Measurements from ENCODE around the gene BMS1. TPM values are rescaled to one million over a fixed set of nuclear protein-coding genes. Genes with fewer than 3 reads are reported as not detected.

The BMS1 gene
- total and polyA plus RNA-seq, 2 experiments from 2014 or later: 14.5 to 15.8 TPM

GRCh38 chr10:42874713-42875387 is 92.3 kb downstream of the BMS1 start:
- no peak overlapping the region for H3K4me2 ChIP-seq
- no peak overlapping the region for H2AFZ ChIP-seq
- H3K4me3 ChIP-seq: no peak overlapping the region
- no peaks in the 10 kb centered on the region for H3K79me2 ChIP-seq
- no peaks in the 10 kb centered on the region for H3K36me3 ChIP-seq (replicated peaks; ENCODE audit: insufficient read depth, low read depth)
- 89% methylated on average over 15 of the region's 15 CpGs for WGBS (ENCODE audit: low lambda C conversion rate, missing lambda C conversion rate)
- H3K9me3 ChIP-seq (ENCODE audit: low read depth): no peaks in the 10 kb centered on the region
- no peak overlapping the region for H3K27ac ChIP-seq
- TF ChIP-seq CTCF (IDR thresholded peaks at IDR 0.05; ENCODE audit: poor library complexity) (no peak), EZH2 (IDR thresholded peaks at IDR 0.05; ENCODE audit: borderline replicate concordance) (no peak), EZH2phosphoT487 (IDR thresholded peaks at IDR 0.05; ENCODE audit: low read depth, severe bottlenecking, unreplicated experiment) (no peak)
- H4K20me1 ChIP-seq (ENCODE audit: insufficient read depth, poor library complexity, severe bottlenecking): no peaks in the 10 kb centered on the region
- no peak for DNase-seq (ENCODE audit: low spot score)
- H3K27me3 ChIP-seq: no peaks in the 10 kb centered on the region
- no peaks in the 10 kb centered on the region for H3K9me2 ChIP-seq (replicated peaks; ENCODE audit: insufficient read depth)
- no peaks in the 10 kb centered on the region for H3K4me1 ChIP-seq (ENCODE audit: insufficient read depth)

- TF ChIP-seq CTCF (IDR thresholded peaks at IDR 0.05; ENCODE audit: poor library complexity) (no peak), EZH2 (IDR thresholded peaks at IDR 0.05; ENCODE audit: borderline replicate concordance) (no peak), EZH2phosphoT487 (IDR thresholded peaks at IDR 0.05; ENCODE audit: low read depth, severe bottlenecking, unreplicated experiment) (no peak)
- Histone ChIP-seq H3K4me3 (no peak overlapping the region), H3K36me3 (replicated peaks; ENCODE audit: insufficient read depth, low read depth) (no peaks in the 10 kb centered on the region), H3K27me3 (no peaks in the 10 kb centered on the region), H3K4me2 (peak overlapping the region; percentile 60), H4K20me1 (ENCODE audit: insufficient read depth, poor library complexity, severe bottlenecking) (no peaks in the 10 kb centered on the region), H3K27ac (no peak overlapping the region), H3K79me2 (no peaks in the 10 kb centered on the region), H3K4me1 (ENCODE audit: insufficient read depth) (no peaks in the 10 kb centered on the region), H3K9me2 (replicated peaks; ENCODE audit: insufficient read depth) (no peaks in the 10 kb centered on the region), H2AFZ (no peak overlapping the region), H3K9me3 (ENCODE audit: low read depth) (no peaks in the 10 kb centered on the region)
- no peak for DNase-seq (ENCODE audit: low spot score)
- 88% methylated on average over 5 of the region's 5 CpGs for WGBS (ENCODE audit: low lambda C conversion rate, missing lambda C conversion rate)
Measured at GRCh38 chr10:42875388-42875755, 92.8 kb downstream of the BMS1 start.

GRCh38 chr10:42875798-42876341 is 93.3 kb downstream of the BMS1 start:
- no peak overlapping the region for H3K4me3 ChIP-seq
- no peaks in the 10 kb centered on the region for H3K4me1 ChIP-seq (ENCODE audit: insufficient read depth)
- no peak overlapping the region for H2AFZ ChIP-seq
- H3K9me2 ChIP-seq (replicated peaks; ENCODE audit: insufficient read depth): no peaks in the 10 kb centered on the region
- H3K9me3 ChIP-seq (ENCODE audit: low read depth): no peaks in the 10 kb centered on the region
- H3K27me3 ChIP-seq: no peaks in the 10 kb centered on the region
- TF ChIP-seq CTCF (IDR thresholded peaks at IDR 0.05; ENCODE audit: poor library complexity) (no peak), EZH2phosphoT487 (IDR thresholded peaks at IDR 0.05; ENCODE audit: low read depth, severe bottlenecking, unreplicated experiment) (no peak), EZH2 (IDR thresholded peaks at IDR 0.05; ENCODE audit: borderline replicate concordance) (no peak)
- H3K4me2 ChIP-seq: peak overlapping the region; percentile 60
- 45% methylated on average over 12 of the region's 12 CpGs for WGBS (ENCODE audit: low lambda C conversion rate, missing lambda C conversion rate)
- H4K20me1 ChIP-seq (ENCODE audit: insufficient read depth, poor library complexity, severe bottlenecking): no peaks in the 10 kb centered on the region
- H3K36me3 ChIP-seq (replicated peaks; ENCODE audit: insufficient read depth, low read depth): no peaks in the 10 kb centered on the region
- DNase-seq (ENCODE audit: low spot score): peak; percentile 53
- H3K79me2 ChIP-seq: no peaks in the 10 kb centered on the region
- H3K27ac ChIP-seq: peak overlapping the region; percentile 43

Measured in hepatocyte (in vitro differentiated cells).